Body of pancreas (tissue), 4 donors: ENCODE measurements around the gene PYGM.

Experiments
- POLR2A ChIP-seq, 3 donors: fragments of 450-650 bp; IDR thresholded peaks; one replicate each; pipeline ENCODE4 v1.6.1; 2016; ENCODE audit warnings: antibody characterized with exemption in 3 of 3, mild to moderate bottlenecking in 2 of 3
- TF ChIP-seq, protein P1 (sequence below), 7 experiments: fragments of 450-650 bp in 4 of 7; fragments of 200-600 bp in 3 of 7; sonication (generic) in 3 of 7; IDR thresholded peaks; one replicate each; pipeline ENCODE4 v1.5.1; 2016 to 2019; ENCODE audit warnings: antibody characterized with exemption in 7 of 7

DNA sequence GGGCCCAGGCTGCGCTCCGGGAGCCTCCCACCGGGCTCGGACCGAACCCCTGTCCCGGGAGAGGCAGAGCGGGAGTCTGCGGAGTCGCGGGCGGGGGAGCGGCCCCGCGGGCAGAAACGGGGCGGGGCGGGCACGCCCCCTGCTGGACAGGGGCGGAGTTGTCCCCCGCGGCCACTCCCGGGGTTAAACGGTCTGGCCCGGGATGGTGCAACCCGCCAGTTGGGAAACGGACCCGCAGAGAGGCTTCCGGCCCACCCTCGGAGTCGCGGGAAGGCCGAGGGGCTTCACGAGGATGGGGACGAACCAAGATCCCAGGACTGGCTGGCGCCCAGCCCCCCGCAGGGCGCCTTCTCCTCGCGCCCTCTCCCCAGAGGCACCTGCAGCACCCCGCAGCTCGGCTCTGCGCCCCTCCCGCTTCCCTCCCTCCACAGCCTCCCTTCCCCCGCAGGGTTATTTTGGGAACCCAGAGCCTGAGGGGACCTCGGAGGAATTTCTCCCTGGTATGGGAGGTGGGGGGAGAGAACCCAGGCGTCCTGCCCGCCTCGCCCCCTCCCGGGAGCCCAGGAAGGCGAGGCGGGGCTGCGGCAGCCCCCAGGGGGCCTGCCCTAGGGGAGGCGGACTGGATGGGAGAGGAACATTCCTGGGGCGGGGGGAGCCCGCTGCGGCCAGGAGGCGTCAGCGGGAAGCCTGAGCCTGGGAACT lies 16.7 kb downstream of the PYGM start:
- TF ChIP-seq, protein P1, sequence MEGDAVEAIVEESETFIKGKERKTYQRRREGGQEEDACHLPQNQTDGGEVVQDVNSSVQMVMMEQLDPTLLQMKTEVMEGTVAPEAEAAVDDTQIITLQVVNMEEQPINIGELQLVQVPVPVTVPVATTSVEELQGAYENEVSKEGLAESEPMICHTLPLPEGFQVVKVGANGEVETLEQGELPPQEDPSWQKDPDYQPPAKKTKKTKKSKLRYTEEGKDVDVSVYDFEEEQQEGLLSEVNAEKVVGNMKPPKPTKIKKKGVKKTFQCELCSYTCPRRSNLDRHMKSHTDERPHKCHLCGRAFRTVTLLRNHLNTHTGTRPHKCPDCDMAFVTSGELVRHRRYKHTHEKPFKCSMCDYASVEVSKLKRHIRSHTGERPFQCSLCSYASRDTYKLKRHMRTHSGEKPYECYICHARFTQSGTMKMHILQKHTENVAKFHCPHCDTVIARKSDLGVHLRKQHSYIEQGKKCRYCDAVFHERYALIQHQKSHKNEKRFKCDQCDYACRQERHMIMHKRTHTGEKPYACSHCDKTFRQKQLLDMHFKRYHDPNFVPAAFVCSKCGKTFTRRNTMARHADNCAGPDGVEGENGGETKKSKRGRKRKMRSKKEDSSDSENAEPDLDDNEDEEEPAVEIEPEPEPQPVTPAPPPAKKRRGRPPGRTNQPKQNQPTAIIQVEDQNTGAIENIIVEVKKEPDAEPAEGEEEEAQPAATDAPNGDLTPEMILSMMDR (IDR thresholded peaks at IDR 0.05): peak; percentile 67 to 80 (median 69)
- TF ChIP-seq POLR2A (IDR thresholded peaks at IDR 0.05): no peak
